Endothelial cell of umbilical vein (primary cell): ENCODE results near the gene MYLK.

Experiments
- EZH2 ChIP-seq: IDR thresholded peaks from 2 replicates; pipeline ENCODE4 v1.6.1; 2012; ENCODE audit warnings: borderline replicate concordance, low read depth, mild to moderate bottlenecking, moderate library complexity, low read length, inconsistent platforms; ENCODE audit not compliant: severe bottlenecking
- FOS ChIP-seq: IDR thresholded peaks from 2 replicates; pipeline ENCODE4 v1.6.1; 2011; ENCODE audit warnings: mild to moderate bottlenecking, low read length, moderate library complexity, borderline replicate concordance; ENCODE audit not compliant: insufficient read depth
- GATA2 ChIP-seq: IDR thresholded peaks from 2 replicates; pipeline ENCODE4 v1.7.0; 2011; ENCODE audit warnings: low read depth, mild to moderate bottlenecking, moderate library complexity, mixed read lengths, low read length; ENCODE audit not compliant: insufficient read length, insufficient read depth
- JUN ChIP-seq: IDR thresholded peaks from 2 replicates; pipeline ENCODE4 v1.6.1; 2011; ENCODE audit warnings: borderline replicate concordance, low read depth; ENCODE audit not compliant: insufficient read length, insufficient read depth
- MYC ChIP-seq: IDR thresholded peaks from one replicate; pipeline ENCODE4 v1.6.1; 2011; ENCODE audit warnings: mild to moderate bottlenecking, low read depth, low read length
- POLR2A ChIP-seq: IDR thresholded peaks from 2 replicates; pipeline ENCODE4 v1.6.1; 2012; ENCODE audit warnings: low read depth, mild to moderate bottlenecking, control low read depth, low read length
- POLR2AphosphoS5 ChIP-seq: IDR thresholded peaks from 2 replicates; pipeline ENCODE4 v1.6.1; 2012; ENCODE audit warnings: low read depth, mild to moderate bottlenecking, control low read depth, low read length, moderate library complexity; ENCODE audit not compliant: insufficient read depth
- TF ChIP-seq, protein P1 (sequence below), 2 donors: IDR thresholded peaks; 1 replicate in 1 of 2; 2 replicates in 1 of 2; pipeline ENCODE4 v1.5.1; 2011; ENCODE audit warnings: low read length in 2 of 2, mild to moderate bottlenecking in 2 of 2, moderate library complexity in 2 of 2, control low read depth in 1 of 2, inconsistent platforms in 1 of 2, low read depth in 1 of 2; ENCODE audit not compliant: insufficient read depth in 1 of 2; ENCODE audit errors: extremely low read depth in 1 of 2
- TF ChIP-seq, protein P2 (sequence below): IDR thresholded peaks from 2 replicates; pipeline ENCODE4 v1.6.1; 2011; ENCODE audit not compliant: insufficient read depth, insufficient read length

DNA sequence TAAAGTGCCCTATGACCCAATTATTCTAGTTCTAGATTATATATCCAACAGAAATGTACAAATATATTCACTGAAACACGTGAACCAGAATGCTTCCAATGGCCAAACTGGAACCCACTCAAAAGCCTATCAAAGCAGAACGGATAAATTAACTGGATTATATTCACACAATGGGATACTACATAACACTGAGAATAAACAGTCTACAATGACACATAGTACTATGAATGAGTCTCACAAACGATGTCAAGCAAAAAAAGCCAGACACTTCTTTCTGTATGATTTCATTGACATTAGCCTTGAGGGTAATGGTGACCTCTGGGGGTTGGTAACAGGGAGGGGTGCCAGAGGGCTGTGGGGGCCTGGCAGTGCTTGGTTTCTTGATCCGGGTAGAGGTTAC lies 248.4 kb downstream of the MYLK start:
- TF ChIP-seq, protein P1, sequence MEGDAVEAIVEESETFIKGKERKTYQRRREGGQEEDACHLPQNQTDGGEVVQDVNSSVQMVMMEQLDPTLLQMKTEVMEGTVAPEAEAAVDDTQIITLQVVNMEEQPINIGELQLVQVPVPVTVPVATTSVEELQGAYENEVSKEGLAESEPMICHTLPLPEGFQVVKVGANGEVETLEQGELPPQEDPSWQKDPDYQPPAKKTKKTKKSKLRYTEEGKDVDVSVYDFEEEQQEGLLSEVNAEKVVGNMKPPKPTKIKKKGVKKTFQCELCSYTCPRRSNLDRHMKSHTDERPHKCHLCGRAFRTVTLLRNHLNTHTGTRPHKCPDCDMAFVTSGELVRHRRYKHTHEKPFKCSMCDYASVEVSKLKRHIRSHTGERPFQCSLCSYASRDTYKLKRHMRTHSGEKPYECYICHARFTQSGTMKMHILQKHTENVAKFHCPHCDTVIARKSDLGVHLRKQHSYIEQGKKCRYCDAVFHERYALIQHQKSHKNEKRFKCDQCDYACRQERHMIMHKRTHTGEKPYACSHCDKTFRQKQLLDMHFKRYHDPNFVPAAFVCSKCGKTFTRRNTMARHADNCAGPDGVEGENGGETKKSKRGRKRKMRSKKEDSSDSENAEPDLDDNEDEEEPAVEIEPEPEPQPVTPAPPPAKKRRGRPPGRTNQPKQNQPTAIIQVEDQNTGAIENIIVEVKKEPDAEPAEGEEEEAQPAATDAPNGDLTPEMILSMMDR (IDR thresholded peaks at IDR 0.05; ENCODE audit: extremely low read depth in 1 of 2, insufficient read depth in 1 of 2, low read depth in 1 of 2, low read length in 2 of 2) = no peak
- TF ChIP-seq POLR2A (no peak), POLR2AphosphoS5 (no peak), EZH2 (no peak), FOS (no peak), MYC (no peak), JUN (no peak), GATA2 (no peak)
- TF ChIP-seq, protein P2, sequence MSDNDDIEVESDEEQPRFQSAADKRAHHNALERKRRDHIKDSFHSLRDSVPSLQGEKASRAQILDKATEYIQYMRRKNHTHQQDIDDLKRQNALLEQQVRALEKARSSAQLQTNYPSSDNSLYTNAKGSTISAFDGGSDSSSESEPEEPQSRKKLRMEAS = no peak
